HEK293 (cell line): ENCODE data around the gene CHST12.
A peak's percentile ranks its signal among the peaks of the same experiment; 100 is the strongest.
"Not testable (repeated sequence)": the region's sequence is repeated elsewhere in the genome, so short reads cannot be mapped to it uniquely, and the experiment has no call there.

Experiments used
- CTCF ChIA-PET: fragments of 350-600 bp; formaldehyde crosslinking; extraction: SDS; loops from one replicate; lab custom pipeline; 2021; ENCODE audit warnings: antibody characterized with exemption; lab: Yijun Ruan, JAX
- POLR2A ChIA-PET: fragments of 300-600 bp; formaldehyde crosslinking; extraction: SDS; loops from one replicate; lab custom pipeline; 2020; ENCODE audit warnings: antibody characterized with exemption, inconsistent platforms; lab: Yijun Ruan, JAX
- H3K27ac ChIP-seq: fragments of 200-500 bp; sonication (Bioruptor generic); 2 replicates; pipeline ENCODE4 v1.5.1; 2014; ENCODE audit warnings: low read depth, low read length, control low read depth, inconsistent platforms; ENCODE audit errors: extremely low read depth
- H3K36me3 ChIP-seq, 2 experiments: fragments of 200-500 bp in 1 of 2; sonication (Bioruptor generic) in 1 of 2; 1 replicate in 1 of 2; 2 replicates in 1 of 2; pipeline ENCODE4 v1.5.1; 2014 to 2017; ENCODE audit warnings: inconsistent platforms in 2 of 2, low read length in 2 of 2; ENCODE audit not compliant: control insufficient read depth in 2 of 2, insufficient read depth in 1 of 2
- H3K4me1 ChIP-seq: fragments of 200-500 bp; sonication (Bioruptor generic); 2 replicates; pipeline ENCODE4 v1.5.1; 2014; ENCODE audit warnings: mild to moderate bottlenecking, low read length, inconsistent platforms; ENCODE audit not compliant: control insufficient read depth, insufficient read depth
- H3K4me3 ChIP-seq: 2 replicates; pipeline ENCODE4 v1.5.1; 2011; ENCODE audit warnings: low read depth, mild to moderate bottlenecking, control low read depth, low read length, moderate library complexity
- H3K9me3 ChIP-seq: fragments of 200-500 bp; sonication (Bioruptor generic); 2 replicates; pipeline ENCODE4 v1.5.1; 2014; ENCODE audit warnings: low read depth, low read length, inconsistent platforms; ENCODE audit not compliant: control insufficient read depth, insufficient read depth
- BCL11A ChIP-seq: fragments of 450-650 bp; formaldehyde crosslinking; IDR thresholded peaks from 2 replicates; pipeline ENCODE4 v1.5.1; 2016; ENCODE audit warnings: low read depth, missing biosample characterization, missing genetic modification characterization
- GLI2 ChIP-seq: fragments of 450-650 bp; formaldehyde crosslinking; IDR thresholded peaks from 2 replicates; pipeline ENCODE4; 2017; ENCODE audit warnings: missing biosample characterization, missing genetic modification characterization, low read depth, borderline replicate concordance
- MZF1 ChIP-seq: fragments of 450-650 bp; formaldehyde crosslinking; IDR thresholded peaks from 2 replicates; pipeline ENCODE4 v1.5.1; 2017; ENCODE audit warnings: missing biosample characterization, missing genetic modification characterization, borderline replicate concordance
- YY1 ChIP-seq: fragments of 450-650 bp; formaldehyde crosslinking; IDR thresholded peaks from 2 replicates; pipeline ENCODE4 v1.5.1; 2018; ENCODE audit warnings: missing biosample characterization, missing genetic modification characterization
- ZBTB20 ChIP-seq: fragments of 450-650 bp; formaldehyde crosslinking; IDR thresholded peaks from 2 replicates; pipeline ENCODE4 v1.5.1; 2016; ENCODE audit warnings: missing biosample characterization, missing genetic modification characterization
- ZBTB48 ChIP-seq: fragments of 450-650 bp; formaldehyde crosslinking; IDR thresholded peaks from 2 replicates; pipeline ENCODE4 v1.5.1; 2016; ENCODE audit warnings: missing biosample characterization, missing genetic modification characterization
- ZNF10 ChIP-seq: fragments of 450-650 bp; formaldehyde crosslinking; IDR thresholded peaks from 2 replicates; pipeline ENCODE4 v1.5.1; 2017; ENCODE audit warnings: missing biosample characterization, missing genetic modification characterization
- ZNF121 ChIP-seq: fragments of 450-650 bp; formaldehyde crosslinking; IDR thresholded peaks from 2 replicates; pipeline ENCODE4 v1.5.1; 2016; ENCODE audit warnings: missing biosample characterization, missing genetic modification characterization
- ZNF16 ChIP-seq: fragments of 450-650 bp; formaldehyde crosslinking; IDR thresholded peaks from 2 replicates; pipeline ENCODE4 v1.5.1; 2016; ENCODE audit warnings: low read depth, missing biosample characterization, missing genetic modification characterization
- ZNF19 ChIP-seq: fragments of 450-650 bp; formaldehyde crosslinking; IDR thresholded peaks from 2 replicates; pipeline ENCODE4; 2016; ENCODE audit warnings: missing biosample characterization, missing genetic modification characterization, low read depth
- ZNF214 ChIP-seq: fragments of 450-650 bp; formaldehyde crosslinking; IDR thresholded peaks from 2 replicates; pipeline ENCODE4 v1.5.1; 2017; ENCODE audit warnings: missing biosample characterization, mild to moderate bottlenecking, missing genetic modification characterization, borderline replicate concordance
- ZNF266 ChIP-seq: fragments of 450-650 bp; formaldehyde crosslinking; IDR thresholded peaks from 2 replicates; pipeline ENCODE4 v1.5.1; 2016; ENCODE audit warnings: missing biosample characterization, missing genetic modification characterization, low read depth
- ZNF366 ChIP-seq: fragments of 450-650 bp; formaldehyde crosslinking; conservative IDR thresholded peaks from 2 replicates; pipeline ENCODE4 v1.5.1; 2016; ENCODE audit warnings: missing biosample characterization, missing genetic modification characterization
- ZNF433 ChIP-seq: fragments of 450-650 bp; formaldehyde crosslinking; IDR thresholded peaks from 2 replicates; pipeline ENCODE4 v1.5.1; 2016; ENCODE audit warnings: missing biosample characterization, missing genetic modification characterization, low read depth
- ZNF571 ChIP-seq: fragments of 450-650 bp; formaldehyde crosslinking; IDR thresholded peaks from 2 replicates; pipeline ENCODE4 v1.5.0; 2017; ENCODE audit warnings: missing biosample characterization, missing genetic modification characterization
- ZNF585B ChIP-seq: fragments of 450-650 bp; formaldehyde crosslinking; IDR thresholded peaks from 2 replicates; pipeline ENCODE4 v1.5.1; 2016; ENCODE audit warnings: missing biosample characterization, missing genetic modification characterization
- ZNF791 ChIP-seq: fragments of 450-650 bp; formaldehyde crosslinking; IDR thresholded peaks from 2 replicates; pipeline ENCODE4 v1.5.1; 2016; ENCODE audit warnings: missing biosample characterization, missing genetic modification characterization
- ZNF843 ChIP-seq: fragments of 450-650 bp; formaldehyde crosslinking; IDR thresholded peaks from 2 replicates; pipeline ENCODE4 v1.5.1; 2016; ENCODE audit warnings: missing biosample characterization, missing genetic modification characterization
- TF ChIP-seq, protein P1 (sequence below): fragments of 450-650 bp; formaldehyde crosslinking; IDR thresholded peaks from 2 replicates; pipeline ENCODE4 v1.5.1; 2016; ENCODE audit warnings: missing biosample characterization, missing genetic modification characterization
- TF ChIP-seq, protein P2 (sequence below): fragments of 450-650 bp; formaldehyde crosslinking; IDR thresholded peaks from 2 replicates; pipeline ENCODE4 v1.5.1; 2017; ENCODE audit warnings: missing biosample characterization, missing genetic modification characterization
- TF ChIP-seq, protein P3 (sequence below): fragments of 450-650 bp; formaldehyde crosslinking; IDR thresholded peaks from 2 replicates; pipeline ENCODE4 v1.5.1; 2016; ENCODE audit warnings: missing biosample characterization, missing genetic modification characterization
- TF ChIP-seq, protein P4 (sequence below): fragments of 450-650 bp; formaldehyde crosslinking; IDR thresholded peaks from 2 replicates; pipeline ENCODE4 v1.5.1; 2016; ENCODE audit warnings: missing biosample characterization, missing genetic modification characterization
- TF ChIP-seq, protein P5 (sequence below): fragments of 450-650 bp; formaldehyde crosslinking; IDR thresholded peaks from 2 replicates; pipeline ENCODE4 v1.5.1; 2017; ENCODE audit warnings: missing biosample characterization, missing genetic modification characterization

CHST12 gene

DNA sequence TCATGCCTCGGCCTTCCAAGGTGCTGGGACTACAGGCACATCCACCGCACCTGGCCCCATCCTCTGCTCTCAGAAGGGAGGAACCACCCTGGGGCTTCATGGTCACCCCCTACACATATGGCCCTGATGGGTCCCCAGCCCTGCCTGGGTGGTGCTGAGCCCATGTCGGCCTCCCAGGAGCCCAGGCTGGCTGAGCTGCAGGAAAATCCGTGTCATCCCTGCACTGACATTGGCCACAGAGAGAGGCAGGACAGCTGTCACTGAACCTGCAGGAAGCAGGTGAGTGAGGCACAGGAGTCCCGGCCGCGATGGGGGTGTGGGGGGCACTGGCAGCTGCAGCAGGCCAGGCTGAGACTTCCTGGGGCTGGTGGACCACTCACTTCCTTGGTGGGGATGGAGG lies 64.8 kb downstream of the CHST12 start (continued):
- TF ChIP-seq, protein P1, sequence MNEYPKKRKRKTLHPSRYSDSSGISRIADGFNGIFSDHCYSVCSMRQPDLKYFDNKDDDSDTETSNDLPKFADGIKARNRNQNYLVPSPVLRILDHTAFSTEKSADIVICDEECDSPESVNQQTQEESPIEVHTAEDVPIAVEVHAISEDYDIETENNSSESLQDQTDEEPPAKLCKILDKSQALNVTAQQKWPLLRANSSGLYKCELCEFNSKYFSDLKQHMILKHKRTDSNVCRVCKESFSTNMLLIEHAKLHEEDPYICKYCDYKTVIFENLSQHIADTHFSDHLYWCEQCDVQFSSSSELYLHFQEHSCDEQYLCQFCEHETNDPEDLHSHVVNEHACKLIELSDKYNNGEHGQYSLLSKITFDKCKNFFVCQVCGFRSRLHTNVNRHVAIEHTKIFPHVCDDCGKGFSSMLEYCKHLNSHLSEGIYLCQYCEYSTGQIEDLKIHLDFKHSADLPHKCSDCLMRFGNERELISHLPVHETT (tag by site-specific recombination): no peak
- TF ChIP-seq BCL11A (tag by site-specific recombination) (no peak), ZNF571 (tag by site-specific recombination) (no peak), MZF1 (no peak), ZNF585B (no peak)
- TF ChIP-seq, protein P2, sequence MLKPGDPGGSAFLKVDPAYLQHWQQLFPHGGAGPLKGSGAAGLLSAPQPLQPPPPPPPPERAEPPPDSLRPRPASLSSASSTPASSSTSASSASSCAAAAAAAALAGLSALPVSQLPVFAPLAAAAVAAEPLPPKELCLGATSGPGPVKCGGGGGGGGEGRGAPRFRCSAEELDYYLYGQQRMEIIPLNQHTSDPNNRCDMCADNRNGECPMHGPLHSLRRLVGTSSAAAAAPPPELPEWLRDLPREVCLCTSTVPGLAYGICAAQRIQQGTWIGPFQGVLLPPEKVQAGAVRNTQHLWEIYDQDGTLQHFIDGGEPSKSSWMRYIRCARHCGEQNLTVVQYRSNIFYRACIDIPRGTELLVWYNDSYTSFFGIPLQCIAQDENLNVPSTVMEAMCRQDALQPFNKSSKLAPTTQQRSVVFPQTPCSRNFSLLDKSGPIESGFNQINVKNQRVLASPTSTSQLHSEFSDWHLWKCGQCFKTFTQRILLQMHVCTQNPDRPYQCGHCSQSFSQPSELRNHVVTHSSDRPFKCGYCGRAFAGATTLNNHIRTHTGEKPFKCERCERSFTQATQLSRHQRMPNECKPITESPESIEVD (tag by site-specific recombination): no peak

DNA sequence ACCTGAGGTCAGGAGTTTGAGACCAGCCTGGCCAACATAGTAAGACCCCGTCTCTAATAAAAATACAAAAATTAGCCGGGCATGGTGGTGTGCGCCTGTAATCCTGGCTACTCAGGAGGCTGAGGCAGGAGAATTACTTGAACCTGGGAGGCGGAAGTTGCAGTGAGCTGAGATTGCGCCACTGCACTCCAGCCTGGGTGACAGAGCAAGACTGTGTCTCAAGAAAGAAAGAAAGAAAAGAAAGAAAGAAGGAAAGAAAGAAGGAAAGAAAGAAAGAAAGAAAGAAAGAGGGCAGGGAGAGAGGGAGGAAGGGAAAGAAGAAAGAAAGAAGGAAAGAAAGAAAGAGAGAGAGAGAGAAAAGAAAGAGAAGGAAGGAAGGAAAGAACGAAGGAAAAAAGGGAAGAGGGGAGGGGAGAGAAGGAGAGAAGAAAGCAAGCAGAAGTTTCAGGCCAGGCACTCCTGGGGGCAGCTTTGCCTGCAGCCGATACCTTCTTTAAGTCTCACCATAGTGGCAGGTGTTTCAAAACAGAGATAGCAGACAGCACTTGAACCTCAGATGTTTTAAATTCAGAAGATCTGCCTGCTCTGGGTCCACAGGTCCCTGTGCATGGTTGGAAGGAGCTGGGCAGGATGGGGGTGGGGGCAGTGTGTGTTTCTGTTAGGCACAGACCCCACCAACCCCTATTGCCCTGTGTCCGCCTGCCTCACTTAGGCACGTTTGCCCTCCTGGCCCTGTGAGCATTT lies 66.2 kb downstream of the CHST12 start:
- TF ChIP-seq ZNF366 (tag by site-specific recombination) (peak; percentile 94), ZNF121 (tag by site-specific recombination) (peak; percentile 6; the same call in 1 of the 2 replicates)
- H3K4me1 ChIP-seq: not testable (repeated sequence)
- CTCF ChIA-PET: interaction anchor here (0.6 to 8.0 kb wide), 24 partner anchors 8 to 306 kb away, joined by 3 to 106 read pairs (median 4); no protein-coding TSS in a partner anchor

DNA sequence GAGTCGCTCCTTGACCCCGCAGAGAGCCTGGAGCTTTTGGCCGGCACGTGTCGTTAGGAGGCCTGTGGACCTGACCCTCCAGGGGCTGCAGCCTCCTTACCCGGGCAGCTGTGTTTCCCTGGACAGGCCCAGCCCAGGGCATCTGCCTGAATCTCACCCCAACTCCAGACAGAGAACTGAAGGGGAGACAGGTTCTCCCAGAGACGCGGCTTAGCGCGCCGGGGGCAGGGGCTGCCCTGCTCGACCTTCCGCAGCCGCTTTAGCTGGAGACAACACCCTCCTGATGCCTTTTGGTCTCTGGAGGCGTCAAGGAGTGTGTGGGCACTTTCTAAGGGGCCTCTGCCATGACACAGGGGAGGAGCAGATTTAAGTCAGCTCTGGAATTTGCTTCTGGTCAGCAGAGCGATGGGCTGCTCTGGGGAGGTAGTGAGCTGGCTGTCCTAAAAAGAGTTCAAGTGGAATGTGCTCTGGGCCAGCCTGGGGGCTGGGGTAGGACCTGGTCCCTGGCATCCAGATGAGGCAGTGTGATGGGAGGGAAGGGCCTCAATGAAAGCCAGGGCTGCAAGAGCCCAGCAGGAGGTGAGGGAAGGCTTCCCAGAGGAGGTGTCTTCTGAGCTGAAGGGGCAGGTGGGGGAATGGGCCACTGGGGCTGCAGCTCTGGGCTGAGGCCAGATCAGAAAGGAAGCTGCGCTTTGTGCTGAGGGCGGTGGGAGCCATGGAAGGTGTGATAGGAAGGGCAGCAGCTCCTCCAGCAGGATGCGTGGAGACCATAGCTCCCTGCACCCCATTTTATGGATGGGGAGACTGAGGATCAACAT lies 67.0 kb downstream of the CHST12 start:
- no peaks in the 10 kb centered on the region for H3K9me3 ChIP-seq
- H3K27ac ChIP-seq: no peak overlapping the region
- H3K4me3 ChIP-seq: no peak overlapping the region
- TF ChIP-seq, protein P3, sequence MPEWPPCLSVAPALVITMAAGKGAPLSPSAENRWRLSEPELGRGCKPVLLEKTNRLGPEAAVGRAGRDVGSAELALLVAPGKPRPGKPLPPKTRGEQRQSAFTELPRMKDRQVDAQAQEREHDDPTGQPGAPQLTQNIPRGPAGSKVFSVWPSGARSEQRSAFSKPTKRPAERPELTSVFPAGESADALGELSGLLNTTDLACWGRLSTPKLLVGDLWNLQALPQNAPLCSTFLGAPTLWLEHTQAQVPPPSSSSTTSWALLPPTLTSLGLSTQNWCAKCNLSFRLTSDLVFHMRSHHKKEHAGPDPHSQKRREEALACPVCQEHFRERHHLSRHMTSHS: no peak
- no peak for TF ChIP-seq ZNF10 (tag by site-specific recombination)
- peak; percentile 85 for TF ChIP-seq ZNF16
- H3K4me1 ChIP-seq: no peaks in the 10 kb centered on the region
- H3K36me3 ChIP-seq: no peaks in the 10 kb centered on the region
- POLR2A ChIA-PET: interaction anchor here (0.6 to 0.8 kb wide), 2 partner anchors 19 to 484 kb away, joined by 3 read pairs; no protein-coding TSS in a partner anchor
- CTCF ChIA-PET: interaction anchor here (0.6 to 8.0 kb wide), 13 partner anchors 8 to 307 kb away, joined by 3 to 106 read pairs (median 5); no protein-coding TSS in a partner anchor

More for the DNA sequence above, 66.2 kb downstream of the CHST12 start:
- H3K27ac ChIP-seq, H3K9me3 ChIP-seq, H3K36me3 ChIP-seq, H3K4me3 ChIP-seq, POLR2A ChIA-PET: not testable (repeated sequence)

DNA sequence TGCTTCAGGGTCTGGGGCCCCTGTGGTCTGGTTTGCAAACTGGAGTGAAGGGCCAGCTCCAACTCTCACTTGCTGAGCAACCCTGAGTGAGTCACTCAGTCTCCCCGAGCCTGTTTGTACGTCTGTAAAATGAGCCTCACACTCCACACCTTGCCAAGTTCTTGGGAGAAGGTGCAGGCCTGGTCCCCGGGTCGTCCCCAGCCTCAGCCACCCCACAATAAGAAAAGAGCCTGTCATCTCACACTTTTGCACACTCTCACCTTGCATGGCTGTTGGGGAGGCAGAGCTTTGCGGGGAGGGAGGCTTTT lies 67.6 kb downstream of the CHST12 start:
- ChIA-PET POLR2A (interaction anchor here (0.6 to 0.8 kb wide), 2 partner anchors 20 to 485 kb away, joined by 3 read pairs; no protein-coding TSS in a partner anchor), CTCF (interaction anchor here (0.6 to 8.0 kb wide), 4 partner anchors 15 to 196 kb away, joined by 3 to 106 read pairs (median 3); no protein-coding TSS in a partner anchor)
- Histone ChIP-seq H3K9me3 (no peaks in the 10 kb centered on the region), H3K36me3 (no peaks in the 10 kb centered on the region), H3K4me1 (no peaks in the 10 kb centered on the region), H3K4me3 (no peak overlapping the region), H3K27ac (no peak overlapping the region)
- no peak for TF ChIP-seq ZNF266
- TF ChIP-seq YY1: no peak
- no peak for TF ChIP-seq ZNF214
- no peak for TF ChIP-seq ZBTB48
- no peak for TF ChIP-seq ZNF843
- TF ChIP-seq GLI2 (tag by site-specific recombination): no peak
- TF ChIP-seq, protein P4, sequence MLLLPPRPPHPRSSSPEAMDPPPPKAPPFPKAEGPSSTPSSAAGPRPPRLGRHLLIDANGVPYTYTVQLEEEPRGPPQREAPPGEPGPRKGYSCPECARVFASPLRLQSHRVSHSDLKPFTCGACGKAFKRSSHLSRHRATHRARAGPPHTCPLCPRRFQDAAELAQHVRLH (tag by site-specific recombination): no peak
- no peak for TF ChIP-seq BCL11A (tag by site-specific recombination)
- no peak for TF ChIP-seq ZBTB20 (tag by site-specific recombination)
- TF ChIP-seq ZNF791: no peak
- TF ChIP-seq ZNF433: no peak
- no peak for TF ChIP-seq ZNF19
- TF ChIP-seq, protein P5, sequence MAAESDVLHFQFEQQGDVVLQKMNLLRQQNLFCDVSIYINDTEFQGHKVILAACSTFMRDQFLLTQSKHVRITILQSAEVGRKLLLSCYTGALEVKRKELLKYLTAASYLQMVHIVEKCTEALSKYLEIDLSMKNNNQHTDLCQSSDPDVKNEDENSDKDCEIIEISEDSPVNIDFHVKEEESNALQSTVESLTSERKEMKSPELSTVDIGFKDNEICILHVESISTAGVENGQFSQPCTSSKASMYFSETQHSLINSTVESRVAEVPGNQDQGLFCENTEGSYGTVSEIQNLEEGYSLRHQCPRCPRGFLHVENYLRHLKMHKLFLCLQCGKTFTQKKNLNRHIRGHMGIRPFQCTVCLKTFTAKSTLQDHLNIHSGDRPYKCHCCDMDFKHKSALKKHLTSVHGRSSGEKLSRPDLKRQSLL (tag by site-specific recombination): no peak
